G401.6 (cell line): ENCODE measurements around the gene NCOA4.
"Not testable (repeated sequence)": the region's sequence is repeated elsewhere in the genome, so short reads cannot be mapped to it uniquely, and the experiment has no call there.

ENCODE experiments used
- FAIRE-seq: peaks from 2 replicates; lab custom pipeline; 2012; peaks lifted over from hg19 to GRCh38; lab: Jason Lieb, UNC

The NCOA4 gene

DNA sequence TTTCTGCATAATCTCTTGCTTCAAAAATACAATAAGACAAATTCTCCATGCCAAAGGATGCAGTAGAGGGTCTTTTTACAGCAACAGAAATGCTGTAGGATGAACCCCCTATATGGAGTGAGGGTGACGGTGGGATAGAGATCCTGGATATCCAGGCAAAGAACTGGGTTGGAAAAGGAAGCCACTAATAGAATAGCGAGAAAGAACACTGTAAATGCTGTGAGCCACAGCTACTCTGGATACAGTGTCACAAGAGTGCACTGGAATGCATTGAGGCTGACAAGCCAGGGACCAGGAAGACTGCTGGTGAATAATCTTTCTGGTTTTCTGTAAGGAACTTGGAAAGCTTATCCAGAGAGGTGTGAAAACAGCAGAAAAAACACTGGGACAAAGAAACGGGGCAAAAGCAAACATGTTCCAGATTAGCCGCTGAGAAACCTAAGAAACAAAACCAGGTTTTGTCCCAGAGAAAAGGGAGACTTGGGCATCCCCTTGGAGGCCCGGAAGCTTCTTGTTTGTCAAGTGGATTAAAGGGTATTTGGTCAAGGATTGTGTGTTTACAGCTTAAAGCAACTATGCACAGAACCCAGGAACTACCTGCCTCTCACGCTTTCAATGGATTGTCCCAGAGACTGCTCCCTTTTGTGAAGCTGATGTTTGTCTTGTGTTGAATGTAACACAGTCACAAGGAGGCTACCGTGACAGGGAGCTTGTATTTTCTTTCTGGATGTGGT, 21.8 kb upstream of the NCOA4 start:
- FAIRE-seq = no peak

DNA sequence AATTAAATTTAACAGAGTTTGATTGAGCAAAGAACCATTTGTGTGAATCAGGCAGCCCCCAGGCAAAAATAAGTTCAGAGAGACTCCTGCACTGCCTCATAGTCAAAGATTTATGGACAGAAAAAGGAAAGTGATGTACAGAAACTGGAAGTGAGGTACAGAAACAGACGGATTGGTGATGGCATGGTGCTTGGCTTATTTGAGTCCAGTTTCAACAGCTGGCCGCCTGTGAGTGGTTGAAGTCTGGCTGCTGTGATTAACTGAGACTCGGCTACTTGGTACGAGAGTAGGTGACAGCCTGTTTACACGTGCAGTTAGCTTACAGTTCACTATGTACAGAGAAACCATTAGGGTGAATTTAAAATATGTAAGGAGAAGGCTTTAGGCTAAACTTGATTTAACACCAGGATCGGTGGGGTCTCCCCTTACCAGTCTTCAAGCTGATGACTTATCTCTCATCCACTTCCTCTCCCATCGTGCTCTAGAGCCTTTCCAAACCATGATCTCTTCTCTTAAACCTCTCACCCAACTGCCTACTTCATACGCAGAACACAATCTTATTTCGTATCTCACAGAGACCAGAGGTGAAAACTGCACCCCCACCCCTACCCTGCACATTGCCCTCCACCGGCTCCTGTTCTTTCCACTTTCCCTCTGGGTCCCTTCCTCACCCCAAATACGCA, 20.7 kb upstream of the NCOA4 start:
- FAIRE-seq = no peak

GRCh38 chr10:46049497-46049831, 19.0 kb upstream of the NCOA4 start:
- not testable (repeated sequence) for FAIRE-seq

DNA sequence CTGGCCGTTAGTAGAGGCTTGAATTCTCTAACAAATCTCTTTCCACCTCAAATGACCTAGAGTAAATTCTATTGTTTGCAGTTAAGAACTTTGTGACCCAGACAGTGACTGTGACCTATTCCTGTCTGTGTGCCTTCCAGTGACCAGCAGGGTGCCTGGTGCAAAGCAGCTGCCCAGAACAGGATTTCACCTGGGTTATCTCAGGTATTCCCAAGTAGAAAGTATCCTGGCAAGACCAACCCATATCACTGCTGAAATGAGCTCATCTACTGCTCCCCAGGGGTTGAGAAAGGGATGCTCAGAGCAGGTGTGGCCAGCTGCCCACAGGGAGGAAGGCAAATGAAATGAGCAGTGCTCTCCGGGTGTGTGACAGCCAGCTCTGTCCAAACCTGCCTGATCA, 17.7 kb upstream of the NCOA4 start:
- FAIRE-seq = no peak

- no peak for FAIRE-seq
Measured at GRCh38 chr10:46046261-46046660, 15.8 kb upstream of the NCOA4 start, which contains the start of gene MSMB. MSMB (minus strand) TSS chr10:46046269; CDS start chr10:46046237, 32 bp downstream.

DNA sequence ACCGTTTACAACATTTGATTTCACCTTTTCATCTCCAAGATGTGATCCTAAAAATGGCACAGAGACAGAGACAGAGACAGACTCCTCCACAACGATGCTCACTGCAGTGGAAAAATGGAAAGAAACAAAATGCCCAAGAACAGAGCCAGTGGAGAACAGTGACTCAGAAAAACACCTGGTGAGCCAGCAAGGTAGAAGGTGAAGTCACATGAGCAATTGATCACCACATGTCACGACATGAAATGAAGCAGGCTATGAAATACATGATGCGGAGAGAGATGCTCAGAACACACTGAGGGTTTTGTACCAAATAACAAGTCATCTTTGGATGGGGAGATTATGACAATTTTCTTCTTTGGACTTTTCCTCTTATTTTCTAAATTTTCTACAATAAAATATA, 12.1 kb upstream of the NCOA4 start:
- no peak for FAIRE-seq

- no peak for FAIRE-seq
Measured at GRCh38 chr10:46040004-46040403, 9.6 kb upstream of the NCOA4 start.

DNA sequence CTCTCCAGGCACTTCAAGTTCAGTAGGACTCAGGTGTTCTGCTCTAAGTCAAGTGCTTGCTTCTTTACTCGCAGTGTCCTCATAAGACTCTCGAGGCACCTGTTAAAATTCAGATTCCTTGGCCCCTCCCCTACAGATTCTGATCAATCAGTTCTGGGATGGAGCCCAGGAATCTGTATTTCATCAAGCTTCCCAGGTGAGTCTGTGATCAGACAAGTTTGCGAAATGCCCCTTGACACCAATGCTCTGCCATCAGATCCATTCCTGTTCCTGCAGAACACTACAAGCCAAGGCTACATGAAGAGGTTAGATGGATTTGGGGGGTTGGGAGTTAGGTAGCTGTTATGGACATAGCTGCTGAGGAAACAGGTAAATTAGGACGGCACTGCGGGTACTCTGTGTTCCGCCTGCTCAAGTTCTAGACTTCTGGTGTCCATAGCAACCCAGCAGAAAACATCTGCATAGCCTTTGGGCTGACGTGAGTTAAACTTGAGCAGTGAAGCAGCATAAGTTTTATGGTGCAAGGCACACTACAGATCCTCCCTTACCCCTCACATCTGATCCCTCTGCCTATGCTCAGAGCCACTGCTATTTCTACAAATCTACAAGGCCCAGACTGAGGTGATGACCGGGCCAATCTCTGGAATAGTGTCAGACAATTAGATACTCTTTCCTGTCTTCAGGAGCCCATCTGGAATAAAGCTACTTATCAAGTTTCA, 6.8 kb upstream of the NCOA4 start:
- no peak for FAIRE-seq

- no peak for FAIRE-seq
Measured at GRCh38 chr10:46035923-46036849, 5.8 kb upstream of the NCOA4 start.

- FAIRE-seq = no peak
Measured at GRCh38 chr10:46033602-46034011, 3.2 kb upstream of the NCOA4 start.

DNA sequence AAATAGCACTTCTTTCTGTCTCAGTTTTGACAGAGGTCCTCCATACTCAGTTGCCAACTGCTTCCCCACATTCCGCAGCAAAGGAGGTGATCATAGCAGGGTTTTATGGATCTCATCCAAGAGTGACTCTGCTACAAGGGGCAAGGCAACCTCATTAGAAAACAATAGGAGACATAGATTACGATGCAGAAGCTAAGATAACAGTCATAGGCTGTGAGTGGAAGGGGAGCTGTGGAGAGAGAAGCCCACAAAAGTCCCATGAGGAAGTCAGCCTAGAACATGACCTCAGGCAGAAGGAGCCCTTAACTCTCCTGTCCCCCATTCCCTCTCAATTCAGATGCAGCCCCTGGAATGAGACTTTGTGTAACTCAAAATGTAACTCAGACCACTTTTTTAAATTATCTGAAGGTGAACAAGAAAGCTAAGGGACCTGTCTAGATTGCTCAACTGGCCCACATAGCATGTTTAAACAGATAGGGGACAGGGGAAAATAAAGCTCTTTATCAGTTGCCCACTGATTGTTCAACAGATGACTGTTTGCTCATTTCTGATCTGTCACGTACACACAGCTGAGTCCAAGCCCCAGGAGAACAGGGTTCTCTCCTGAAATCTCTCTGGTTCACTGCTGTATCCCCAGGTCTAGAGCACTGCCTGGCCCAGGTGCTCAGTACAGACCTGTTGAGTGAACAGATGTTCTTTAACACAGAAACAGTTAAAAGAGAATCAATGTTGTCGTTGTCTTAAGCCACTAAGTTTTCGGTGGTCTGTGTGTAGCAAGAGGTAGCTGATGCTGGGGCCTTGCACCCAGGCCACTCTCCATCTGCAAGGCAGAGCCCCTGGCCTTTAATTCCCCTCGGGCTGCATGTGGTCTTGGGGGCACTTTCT, 1.5 kb upstream of the NCOA4 start:
- FAIRE-seq = no peak

DNA sequence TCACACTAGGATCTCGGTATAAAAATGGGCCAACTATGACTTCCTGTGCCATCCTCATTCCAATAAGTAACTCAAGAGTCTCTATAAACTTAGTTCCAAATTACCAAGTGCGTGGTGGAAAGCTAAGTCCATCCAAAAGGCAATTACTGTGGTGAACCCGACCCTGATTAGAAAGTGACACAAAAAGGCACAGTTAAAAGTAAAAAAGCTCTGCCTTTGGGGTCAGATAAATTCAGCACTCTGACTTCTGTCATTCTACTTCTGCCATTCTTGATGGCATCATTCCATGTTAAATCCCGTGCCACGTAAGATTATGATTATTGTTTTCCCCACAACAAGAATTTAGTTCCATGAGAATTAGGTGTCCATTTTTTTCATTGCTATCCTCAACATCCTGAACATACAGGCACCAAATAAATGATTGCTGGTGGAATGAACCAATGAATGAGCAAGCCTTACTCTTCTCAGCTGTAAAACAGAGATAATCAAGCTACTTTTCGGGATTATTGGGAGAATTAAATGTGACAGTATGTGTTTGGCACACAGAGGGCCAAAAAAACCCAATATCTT, 877 bp downstream of the NCOA4 start:
- no peak for FAIRE-seq

DNA sequence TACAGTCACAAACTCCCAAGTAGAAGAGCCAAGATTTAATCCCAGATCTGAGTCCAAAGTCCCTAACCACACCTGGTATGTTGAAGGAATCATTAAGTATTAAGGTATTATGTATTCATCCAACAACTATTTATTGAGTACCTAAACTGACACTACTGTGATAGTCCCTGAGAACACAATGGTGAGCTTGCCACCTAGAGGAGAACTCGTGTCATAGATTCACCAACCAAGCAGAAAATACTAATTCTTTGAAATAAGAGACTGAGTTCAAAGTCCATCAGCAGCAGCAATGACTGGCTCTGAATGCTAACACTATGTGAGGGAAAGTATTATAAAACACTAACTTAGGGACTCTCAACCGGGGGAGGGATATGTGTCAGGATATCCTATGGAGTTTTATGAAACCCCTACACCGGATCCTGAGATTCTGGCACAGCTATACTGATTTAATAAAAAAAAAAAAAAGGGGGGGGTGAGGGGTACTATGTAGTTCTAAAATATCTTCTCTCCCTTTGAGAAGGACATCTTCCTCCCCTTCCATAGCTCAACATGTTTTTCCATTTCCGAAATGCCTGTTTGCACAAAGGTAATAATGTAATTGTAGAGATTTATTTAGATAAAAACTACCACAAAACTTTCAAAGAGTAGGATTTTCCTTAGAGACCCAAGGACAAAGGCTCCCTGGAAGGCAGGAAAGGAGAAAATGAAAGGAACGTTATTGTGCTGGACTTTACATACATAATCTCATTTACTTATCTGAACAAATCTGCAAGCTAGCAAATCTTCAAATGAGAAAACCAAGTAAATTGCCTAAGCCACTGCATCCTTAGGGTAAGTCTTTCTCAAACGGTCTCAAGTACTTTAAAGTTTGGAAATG, 1.6 kb downstream of the NCOA4 start:
- no peak for FAIRE-seq

GRCh38 chr10:46026106-46026505, 4.3 kb downstream of the NCOA4 start:
- FAIRE-seq = no peak

DNA sequence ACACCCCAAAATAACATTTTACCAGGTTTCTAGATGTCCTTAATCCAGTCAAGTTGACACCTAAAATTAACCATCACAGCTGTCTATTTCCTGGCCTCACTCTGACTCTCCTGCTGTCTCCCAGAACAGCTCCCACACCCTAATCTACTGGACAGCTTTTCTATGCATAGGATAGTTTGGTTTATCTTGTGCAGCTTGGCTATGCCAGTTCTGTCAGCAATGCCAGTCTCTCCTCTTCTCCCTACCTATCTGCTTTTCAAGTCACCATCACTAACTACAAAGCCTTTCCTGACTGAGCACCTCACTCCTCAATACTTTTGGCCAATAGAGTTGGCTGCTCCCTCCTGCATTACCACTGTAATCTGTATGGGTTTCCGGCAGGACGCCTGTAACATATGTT, 5.0 kb downstream of the NCOA4 start:
- FAIRE-seq = no peak

- FAIRE-seq = no peak
Measured at GRCh38 chr10:46024948-46025347, 5.5 kb downstream of the NCOA4 start.

GRCh38 chr10:46022978-46023702, 7.3 kb downstream of the NCOA4 start:
- FAIRE-seq = no peak

DNA sequence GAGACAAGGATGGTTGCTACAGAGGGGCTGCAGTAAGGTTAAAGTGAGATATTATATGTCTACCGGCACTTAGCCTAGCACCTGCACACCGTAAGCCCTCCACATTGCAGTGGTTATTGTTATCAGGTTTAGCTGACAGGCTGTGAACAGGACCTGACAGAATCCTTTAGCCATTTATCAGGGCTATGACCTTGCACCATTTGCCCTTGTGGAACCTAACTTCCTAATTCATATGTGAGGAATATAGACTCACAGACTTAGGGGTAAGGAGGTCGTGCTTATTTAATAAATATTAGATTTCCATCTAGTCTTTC, 10.1 kb downstream of the NCOA4 start:
- FAIRE-seq = no peak

- FAIRE-seq = no peak
Measured at GRCh38 chr10:46019569-46020343, 10.7 kb downstream of the NCOA4 start.
